A549 treated with CORT108297 at 1 μM for 4 hours (cell line): ENCODE results near the gene ASB7. TPM values are rescaled to one million over a fixed set of nuclear protein-coding genes. Genes with fewer than 3 reads are reported as not detected.

Experiments
- total RNA-seq: library from RNA; stranded (reverse); fragments of 200-300 nt; extraction: Qiagen RNA extraction; gene quantifications from 5 replicates; pipeline ENCODE4 v1.2.3, GENCODE V29; 2022

Gene ASB7
- 9.9 to 13.4 TPM (median 11.6 TPM) in 5 replicates for total RNA-seq

GRCh38 chr15:100602064-100602822, at the start of gene ASB7, which contains the start of gene LINS1:
TSS of gene ASB7 (plus strand) at chr15:100602589. CDS start at chr15:100612217, 9,628 bp downstream.
TSS of gene LINS1 (minus strand) at chr15:100602184. CDS start at chr15:100580842, 21,342 bp downstream.

Other genes with a start within 250 kb of the ASB7 start
- not detected in 5 replicates for gene CERS3, start 73.6 kb upstream of the ASB7 start, total RNA-seq
- gene LINS1, start 405 bp upstream of the ASB7 start, total RNA-seq, result 11.6 to 13.1 TPM (median 12.5 TPM) in 5 replicates